Fibroblast of pulmonary artery (primary cell): Measurements from ENCODE around the gene ZNF606.

Experiments used
- DNase-seq: peaks from one replicate; pipeline ENCODE4 v3.0.0-alpha.2; 2010; ENCODE audit warnings: low read depth
- H3K4me3 ChIP-seq: replicated peaks from 2 replicates; pipeline ENCODE4 v1.5.1; 2011; ENCODE audit warnings: low read depth, mild to moderate bottlenecking, control low read depth, low read length, moderate library complexity
- TF ChIP-seq, protein P1 (sequence below): IDR thresholded peaks from 2 replicates; pipeline ENCODE4 v1.5.1; 2011; ENCODE audit warnings: mild to moderate bottlenecking, control low read depth, low read length, inconsistent platforms; ENCODE audit errors: missing control alignments

The ZNF606 gene

DNA sequence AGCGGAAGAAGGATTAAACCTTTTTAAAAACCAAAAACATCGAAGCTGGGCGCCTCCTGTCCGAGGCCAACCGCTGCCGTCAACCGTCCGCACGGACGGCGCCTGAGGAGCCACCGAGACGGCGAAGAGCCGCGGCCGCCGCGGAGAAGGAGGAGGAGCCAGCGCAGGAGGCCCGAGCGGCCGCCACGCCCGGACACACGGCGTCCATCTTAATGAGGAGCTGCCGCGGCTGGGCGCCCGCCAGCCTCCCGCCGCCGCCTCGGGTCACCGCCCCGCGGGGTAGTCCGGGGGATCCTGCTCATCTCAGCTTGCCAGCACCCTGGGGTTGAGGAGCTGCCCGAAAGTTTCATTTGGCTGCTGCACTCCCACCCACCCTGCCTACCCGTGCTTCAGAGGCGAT is 41.8 kb upstream of the ZNF606 start:
- no peak for DNase-seq
- TF ChIP-seq, protein P1, sequence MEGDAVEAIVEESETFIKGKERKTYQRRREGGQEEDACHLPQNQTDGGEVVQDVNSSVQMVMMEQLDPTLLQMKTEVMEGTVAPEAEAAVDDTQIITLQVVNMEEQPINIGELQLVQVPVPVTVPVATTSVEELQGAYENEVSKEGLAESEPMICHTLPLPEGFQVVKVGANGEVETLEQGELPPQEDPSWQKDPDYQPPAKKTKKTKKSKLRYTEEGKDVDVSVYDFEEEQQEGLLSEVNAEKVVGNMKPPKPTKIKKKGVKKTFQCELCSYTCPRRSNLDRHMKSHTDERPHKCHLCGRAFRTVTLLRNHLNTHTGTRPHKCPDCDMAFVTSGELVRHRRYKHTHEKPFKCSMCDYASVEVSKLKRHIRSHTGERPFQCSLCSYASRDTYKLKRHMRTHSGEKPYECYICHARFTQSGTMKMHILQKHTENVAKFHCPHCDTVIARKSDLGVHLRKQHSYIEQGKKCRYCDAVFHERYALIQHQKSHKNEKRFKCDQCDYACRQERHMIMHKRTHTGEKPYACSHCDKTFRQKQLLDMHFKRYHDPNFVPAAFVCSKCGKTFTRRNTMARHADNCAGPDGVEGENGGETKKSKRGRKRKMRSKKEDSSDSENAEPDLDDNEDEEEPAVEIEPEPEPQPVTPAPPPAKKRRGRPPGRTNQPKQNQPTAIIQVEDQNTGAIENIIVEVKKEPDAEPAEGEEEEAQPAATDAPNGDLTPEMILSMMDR, result no peak
- H3K4me3 ChIP-seq, result no peak overlapping the region

DNA sequence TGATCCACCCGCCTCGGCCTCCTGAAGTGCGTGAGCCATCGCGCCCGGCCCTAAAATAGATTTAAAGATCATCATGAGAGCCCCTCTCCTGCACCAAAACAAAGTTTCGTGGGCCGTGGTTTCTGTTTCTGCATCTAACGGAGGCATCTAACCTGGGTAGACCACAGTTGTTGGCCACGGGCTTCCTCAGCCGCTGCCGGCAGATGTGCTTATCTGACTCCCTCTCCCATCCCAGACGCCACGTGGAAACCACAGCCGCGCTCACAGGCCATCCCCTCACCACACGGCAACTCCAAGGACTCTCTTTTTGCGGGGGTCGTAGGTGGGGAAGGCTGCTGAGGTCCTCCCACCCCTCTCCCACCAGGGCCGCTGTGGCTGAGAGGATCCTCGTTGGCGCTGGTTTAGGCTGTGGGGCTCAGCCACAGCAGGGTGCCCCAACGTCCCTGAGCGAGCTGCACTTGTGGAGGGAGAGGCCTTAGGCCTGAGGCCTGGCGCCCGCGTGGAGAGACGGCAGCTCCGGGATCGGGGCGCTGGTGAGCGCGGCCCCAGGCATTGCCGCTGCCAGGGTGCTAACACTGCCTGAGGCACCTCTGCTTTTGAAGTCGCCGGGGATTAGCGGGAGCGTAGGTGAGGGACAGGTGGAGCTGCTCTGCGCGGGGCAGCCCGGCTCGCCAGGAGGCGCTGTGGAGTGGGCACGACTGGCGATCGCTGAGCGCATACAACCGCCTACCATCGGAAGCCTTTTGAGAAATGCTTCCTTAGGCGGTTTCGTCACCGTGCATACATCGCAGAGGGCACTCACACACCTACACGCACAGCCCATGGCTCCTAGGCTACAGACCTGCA is 40.1 kb upstream of the ZNF606 start:
- TF ChIP-seq, protein P1, result no peak

DNA sequence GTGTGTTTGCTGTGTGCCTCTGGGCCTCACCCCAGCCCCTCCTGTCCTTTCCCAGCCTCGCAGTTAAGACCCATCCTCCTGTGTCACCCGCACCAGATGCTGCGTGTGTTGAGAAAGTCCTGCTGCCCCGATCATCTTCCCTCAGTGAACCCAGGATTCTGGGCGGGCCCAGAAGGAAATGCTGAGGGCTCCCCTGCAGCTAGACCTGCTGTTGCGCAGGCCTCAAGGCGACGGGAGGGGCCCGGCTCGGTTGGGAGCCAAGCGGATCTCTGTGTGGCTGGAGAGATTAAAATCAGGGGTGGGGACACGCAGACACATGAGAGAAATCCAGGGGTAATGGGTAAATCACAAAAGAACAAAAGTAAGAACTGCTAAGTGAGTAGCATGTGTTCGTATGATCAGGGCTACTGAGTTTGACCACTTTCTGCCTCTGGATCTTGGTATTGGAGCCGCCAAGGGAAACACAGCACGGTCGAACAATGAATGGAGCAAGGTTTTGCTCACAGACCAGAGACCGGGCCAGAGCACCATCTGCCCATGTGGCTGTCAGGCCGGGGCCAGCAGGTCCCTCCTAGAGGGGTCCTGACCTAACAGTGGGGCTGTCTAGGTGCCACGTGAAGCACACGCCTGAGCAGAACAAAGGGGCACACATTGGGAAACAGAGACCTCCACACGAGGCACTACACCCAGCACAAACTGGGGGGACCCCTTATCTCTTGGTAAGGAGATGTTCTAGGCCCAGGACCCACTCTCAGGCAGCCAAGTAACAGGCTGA is 38.3 kb upstream of the ZNF606 start:
- TF ChIP-seq, protein P1, result no peak
- DNase-seq, result no peak
- no peak overlapping the region for H3K4me3 ChIP-seq

More for the DNA sequence above, 40.1 kb upstream of the ZNF606 start:
- H3K4me3 ChIP-seq, result no peak overlapping the region
- no peak for DNase-seq

DNA sequence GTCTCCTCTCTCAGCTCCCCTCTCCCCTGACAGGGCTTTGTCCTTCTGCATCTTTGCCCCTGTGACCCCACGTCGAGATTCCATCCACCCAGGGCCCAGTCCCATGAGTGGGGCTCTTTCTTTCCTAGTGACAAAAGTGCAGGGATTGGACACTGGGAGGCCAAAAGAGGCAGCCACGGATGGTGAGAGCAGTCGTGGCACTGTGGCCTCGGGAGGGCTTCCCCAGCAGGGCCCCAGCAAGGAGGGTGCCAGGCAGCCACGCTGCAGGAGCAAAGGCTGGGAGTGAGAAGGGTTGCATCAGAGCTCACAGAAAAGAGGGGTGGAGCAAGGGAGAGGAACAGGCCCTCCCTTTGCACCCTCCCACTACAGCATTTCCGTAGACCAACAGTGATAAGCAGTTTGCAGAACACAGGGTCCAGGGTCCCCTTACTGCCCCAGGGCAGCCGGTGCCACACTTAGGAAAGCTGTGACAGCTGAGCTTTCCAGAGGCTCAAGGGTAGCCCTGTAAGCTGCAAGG is 36.1 kb upstream of the ZNF606 start:
- H3K4me3 ChIP-seq, result no peak overlapping the region
- TF ChIP-seq, protein P1, result no peak
- DNase-seq, result no peak

DNA sequence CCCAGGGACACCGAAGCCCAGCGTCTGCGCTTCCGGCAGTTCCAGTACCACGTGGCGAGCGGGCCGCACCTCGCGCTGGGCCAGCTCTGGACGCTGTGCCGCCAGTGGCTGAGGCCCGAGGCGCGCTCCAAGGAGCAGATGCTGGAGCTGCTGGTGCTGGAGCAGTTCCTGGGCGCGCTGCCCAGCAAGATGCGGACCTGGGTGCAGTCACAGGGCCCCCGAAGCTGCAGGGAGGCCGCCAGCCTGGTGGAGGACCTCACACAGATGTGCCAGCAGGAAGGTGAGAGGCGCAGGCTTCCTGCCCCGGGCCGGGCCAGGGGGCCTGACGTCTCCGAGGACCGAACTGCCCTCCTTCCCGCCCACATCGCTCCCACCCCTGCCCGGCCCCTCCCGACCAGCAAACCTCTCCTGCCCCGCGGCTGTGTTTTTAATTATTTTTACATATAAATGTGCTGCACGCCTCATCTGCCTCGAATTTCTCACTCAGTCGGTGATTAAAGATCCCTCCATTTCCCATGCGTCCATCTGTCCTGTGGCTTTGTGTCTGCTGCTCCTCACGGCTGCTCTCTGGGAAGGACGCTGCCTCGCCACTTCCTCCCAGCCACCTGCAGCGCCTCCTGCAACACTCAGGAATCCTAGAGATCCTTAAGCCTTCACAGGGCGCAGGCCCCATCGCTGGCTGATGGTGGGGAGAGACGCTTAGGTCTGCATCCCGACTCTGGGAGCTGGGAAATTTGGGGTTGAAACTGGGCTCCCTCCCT is 35.5 kb upstream of the ZNF606 start:
- H3K4me3 ChIP-seq, result no peak overlapping the region
- DNase-seq, result no peak
- TF ChIP-seq, protein P1, result no peak

DNA sequence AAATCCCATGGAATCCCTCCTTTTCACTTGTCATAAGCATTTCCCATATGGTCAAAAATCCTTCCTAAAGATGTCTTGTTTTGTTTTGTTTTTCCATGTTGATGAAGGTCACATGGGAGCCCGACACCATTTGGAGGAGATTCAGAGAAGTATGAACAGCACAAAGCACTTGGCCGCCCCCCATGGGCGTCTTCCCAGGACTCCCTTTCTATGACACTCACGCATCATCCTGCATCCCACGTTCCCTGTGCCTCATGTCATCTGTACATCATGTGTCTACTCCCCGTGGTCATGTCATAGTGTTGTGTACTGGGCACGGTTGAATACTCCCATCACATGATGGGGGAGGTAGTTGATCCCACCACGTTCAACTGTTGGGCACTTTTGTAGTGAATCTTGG is 33.2 kb upstream of the ZNF606 start:
- TF ChIP-seq, protein P1, result no peak
- H3K4me3 ChIP-seq, result no peak overlapping the region
- DNase-seq, result no peak
